H1 (cell line): ENCODE data around the gene EHD4. TPM values are rescaled to one million over a fixed set of nuclear protein-coding genes. Genes with fewer than 3 reads are reported as not detected.

ENCODE experiments used
- CTCF ChIA-PET: fragments of 300-600 bp; sonication (Branson Sonifier 250); formaldehyde crosslinking; loops from one replicate; lab custom pipeline; 2021; ENCODE audit not compliant: partially characterized antibody; lab: Charles Lee
- POLR2A ChIA-PET: fragments of 300-600 bp; sonication (Branson Sonifier 250); formaldehyde crosslinking; loops from one replicate; lab custom pipeline; 2021; ENCODE audit warnings: inconsistent platforms; ENCODE audit not compliant: partially characterized antibody; lab: Charles Lee
- DNase-seq, 2 experiments: peaks; one replicate each; pipeline versions ENCODE4 v3.0.0 to v3.0.0-alpha.2; 2010 to 2022; ENCODE audit warnings: low spot score in 2 of 2, low read depth in 1 of 2, mixed read lengths in 1 of 2
- FAIRE-seq: peaks from 2 replicates; lab custom pipeline; 2011; peaks lifted over from hg19 to GRCh38; lab: Jason Lieb, UNC
- H2AFZ ChIP-seq: 2 replicates; pipeline ENCODE4 v1.8.1; 2012; ENCODE audit warnings: low read length, inconsistent platforms
- H2AK5ac ChIP-seq: 2 replicates; pipeline ENCODE4 v1.6.1; 2013; ENCODE audit warnings: low read depth, low read length
- H2BK120ac ChIP-seq: replicated peaks from 2 replicates; pipeline ENCODE3; 2013; ENCODE audit warnings: low read depth, low read length, inconsistent platforms
- H2BK12ac ChIP-seq: 2 replicates; pipeline ENCODE4 v1.6.1; 2013; ENCODE audit warnings: low read depth, low read length
- H2BK15ac ChIP-seq: 2 replicates; pipeline ENCODE4 v1.6.1; 2013; ENCODE audit warnings: low read length
- H2BK20ac ChIP-seq: 2 replicates; pipeline ENCODE4 v1.6.1; 2013; ENCODE audit warnings: low read length
- H2BK5ac ChIP-seq: 2 replicates; pipeline ENCODE4 v1.6.1; 2013; ENCODE audit warnings: low read depth, low read length
- H3K14ac ChIP-seq: 2 replicates; pipeline ENCODE4 v1.6.1; 2013; ENCODE audit warnings: inconsistent platforms; ENCODE audit not compliant: insufficient read length
- H3K18ac ChIP-seq: 2 replicates; pipeline ENCODE4 v1.6.1; 2013; ENCODE audit warnings: low read length; ENCODE audit errors: extremely low read depth
- H3K23ac ChIP-seq: 2 replicates; pipeline ENCODE4 v1.6.1; 2013; ENCODE audit warnings: inconsistent platforms; ENCODE audit not compliant: insufficient read length
- H3K23me2 ChIP-seq: 2 replicates; pipeline ENCODE4 v1.6.1; 2013; ENCODE audit warnings: low read depth, low read length
- H3K27ac ChIP-seq: 2 replicates; pipeline ENCODE4 v1.6.1; 2011; ENCODE audit warnings: low read depth, low read length, inconsistent platforms
- H3K27me3 ChIP-seq, 4 experiments: replicated peaks in 1 of 4; 1 replicate in 1 of 4; 2 replicates in 3 of 4; pipeline versions ENCODE4 v1.6.1 to v1.8.1; 2011 to 2013; ENCODE audit warnings: low read length in 3 of 4, mild to moderate bottlenecking in 3 of 4, inconsistent platforms in 2 of 4, mixed read lengths in 2 of 4, moderate library complexity in 1 of 4; ENCODE audit not compliant: control insufficient read depth in 3 of 4, insufficient read depth in 3 of 4; ENCODE audit errors: extremely low read depth in 1 of 4
- H3K36me3 ChIP-seq, 4 experiments: 2 replicates each; pipeline versions ENCODE4 v1.6.1 to v1.8.1; 2011 to 2013; ENCODE audit warnings: mild to moderate bottlenecking in 4 of 4, low read length in 3 of 4, moderate library complexity in 2 of 4, control low read depth in 1 of 4, inconsistent platforms in 1 of 4; ENCODE audit not compliant: insufficient read depth in 4 of 4, control insufficient read depth in 2 of 4
- H3K4ac ChIP-seq: replicated peaks from 2 replicates; pipeline ENCODE3; 2013; ENCODE audit warnings: low read length, low read depth, mixed read lengths, inconsistent platforms; ENCODE audit not compliant: insufficient read length
- H3K4me1 ChIP-seq, 4 experiments: replicated peaks in 1 of 4; 1 replicate in 1 of 4; 2 replicates in 3 of 4; pipeline versions ENCODE4 v1.6.1 to v1.8.1; 2011 to 2013; ENCODE audit warnings: low read length in 3 of 4, inconsistent platforms in 2 of 4, mixed read lengths in 1 of 4; ENCODE audit not compliant: insufficient read depth in 4 of 4, control insufficient read depth in 3 of 4
- H3K4me2 ChIP-seq, 2 experiments: 2 replicates each; pipeline versions ENCODE4 v1.6.1 to v1.8.1; 2011 to 2013; ENCODE audit warnings: low read depth in 2 of 2, low read length in 2 of 2, control low read depth in 1 of 2, inconsistent platforms in 1 of 2, mild to moderate bottlenecking in 1 of 2; ENCODE audit not compliant: insufficient read depth in 1 of 2
- H3K4me3 ChIP-seq, 4 experiments: fragments of 200-600, 300-600 bp in 1 of 4; sonication (generic), shearing (Covaris generic), sonication (Bioruptor Twin) in 1 of 4; 2 replicates each; pipeline versions ENCODE4 v1.5.1 to v1.8.1; 2011 to 2016; ENCODE audit warnings: low read length in 4 of 4, low read depth in 3 of 4, control low read depth in 2 of 4, inconsistent platforms in 2 of 4, mild to moderate bottlenecking in 2 of 4, mixed read lengths in 1 of 4, moderate library complexity in 1 of 4; ENCODE audit not compliant: insufficient read depth in 2 of 4; ENCODE audit errors: extremely low read depth in 1 of 4
- H3K56ac ChIP-seq: replicated peaks from 2 replicates; pipeline ENCODE3; 2013; ENCODE audit warnings: low read depth, mild to moderate bottlenecking, mixed read lengths, low read length, inconsistent platforms; ENCODE audit not compliant: insufficient read length
- H3K79me1 ChIP-seq: 2 replicates; pipeline ENCODE4 v1.6.1; 2013; ENCODE audit warnings: low read depth, low read length, control low read depth
- H3K79me2 ChIP-seq, 2 experiments: 2 replicates each; pipeline versions ENCODE4 v1.6.1 to v1.8.1; 2012 to 2013; ENCODE audit warnings: low read length in 2 of 2, mild to moderate bottlenecking in 2 of 2, inconsistent platforms in 1 of 2; ENCODE audit not compliant: insufficient read depth in 2 of 2, control insufficient read depth in 1 of 2
- H3K9ac ChIP-seq, 4 experiments: replicated peaks in 1 of 4; 1 replicate in 1 of 4; 2 replicates in 3 of 4; pipeline versions ENCODE4 v1.6.1 to v1.8.1; 2011 to 2013; ENCODE audit warnings: low read depth in 3 of 4, low read length in 3 of 4, control low read depth in 2 of 4, mild to moderate bottlenecking in 2 of 4, moderate library complexity in 2 of 4, inconsistent platforms in 1 of 4; ENCODE audit errors: extremely low read depth in 1 of 4
- H3K9me3 ChIP-seq, 2 experiments: 2 replicates each; pipeline versions ENCODE4 v1.6.1 to v1.8.1; 2012 to 2013; ENCODE audit warnings: mild to moderate bottlenecking in 2 of 2, moderate library complexity in 2 of 2, control low read depth in 1 of 2, inconsistent platforms in 1 of 2, low read depth in 1 of 2, low read length in 1 of 2, mixed read lengths in 1 of 2; ENCODE audit not compliant: insufficient read depth in 2 of 2
- H4K20me1 ChIP-seq, 2 experiments: replicated peaks in 1 of 2; 2 replicates each; pipeline versions ENCODE3 to v1.8.1; 2011 to 2013; ENCODE audit warnings: inconsistent platforms in 2 of 2, low read length in 2 of 2, mild to moderate bottlenecking in 1 of 2; ENCODE audit not compliant: insufficient read depth in 2 of 2, control insufficient read depth in 1 of 2
- H4K5ac ChIP-seq: 2 replicates; pipeline ENCODE4 v1.6.1; 2013; ENCODE audit warnings: low read length, low read depth, mixed read lengths, inconsistent platforms; ENCODE audit not compliant: insufficient read length
- H4K8ac ChIP-seq: 2 replicates; pipeline ENCODE4 v1.8.0; 2013; ENCODE audit warnings: mild to moderate bottlenecking, moderate library complexity, low read length, inconsistent platforms; ENCODE audit not compliant: insufficient read depth; ENCODE audit errors: extremely low read depth
- H4K91ac ChIP-seq: replicated peaks from 2 replicates; pipeline ENCODE3; 2013; ENCODE audit warnings: low read length, mixed read lengths, inconsistent platforms; ENCODE audit not compliant: insufficient read length
- BCL11A ChIP-seq, 2 experiments: IDR thresholded peaks; one replicate each; pipeline ENCODE4 v1.6.1; 2011; ENCODE audit warnings: low read depth in 2 of 2, low read length in 2 of 2, mild to moderate bottlenecking in 2 of 2
- CHD1 ChIP-seq: IDR thresholded peaks from 2 replicates; pipeline ENCODE4 v1.6.1; 2012; ENCODE audit warnings: low read depth, low read length, improper control_type of control experiment
- EP300 ChIP-seq, 2 experiments: IDR thresholded peaks; 1 replicate in 1 of 2; 2 replicates in 1 of 2; pipeline ENCODE4 v1.6.1; 2011 to 2012; ENCODE audit warnings: low read depth in 2 of 2, low read length in 2 of 2, mild to moderate bottlenecking in 2 of 2, borderline replicate concordance in 1 of 2, inconsistent platforms in 1 of 2, moderate library complexity in 1 of 2
- HDAC6 ChIP-seq: IDR thresholded peaks from one replicate; pipeline ENCODE4 v1.7.1; 2012; ENCODE audit warnings: low read depth, mild to moderate bottlenecking, inconsistent platforms, low read length, moderate library complexity
- JUND ChIP-seq: IDR thresholded peaks from 2 replicates; pipeline ENCODE4 v1.6.1; 2011; ENCODE audit warnings: mild to moderate bottlenecking, improper control_type of control experiment, low read length
- SIN3A ChIP-seq, 2 experiments: IDR thresholded peaks in 1 of 2; conservative IDR thresholded peaks in 1 of 2; 2 replicates each; pipeline ENCODE4 v1.6.1; 2011 to 2012; ENCODE audit warnings: low read length in 2 of 2, improper control_type of control experiment in 1 of 2, low read depth in 1 of 2, mild to moderate bottlenecking in 1 of 2
- SP2 ChIP-seq: IDR thresholded peaks from 2 replicates; pipeline ENCODE4 v1.6.1; 2012; ENCODE audit warnings: mild to moderate bottlenecking, low read length, inconsistent platforms
- TBP ChIP-seq: IDR thresholded peaks from 2 replicates; pipeline ENCODE4 v1.6.1; 2011; ENCODE audit warnings: low read depth, low read length, improper control_type of control experiment
- TEAD4 ChIP-seq: IDR thresholded peaks from 2 replicates; pipeline ENCODE4 v1.6.1; 2012; ENCODE audit warnings: low read depth, low read length, inconsistent platforms, mixed read lengths
- WGBS, 2 experiments: shearing (Covaris generic) in 1 of 2; methylation state at CpG; one replicate each; pipeline versions ENCODE4 v1.1.6 to v1.1.7; 2013 to 2015; ENCODE audit warnings: low lambda C conversion rate in 2 of 2, mixed read lengths in 2 of 2, inconsistent platforms in 1 of 2, low coverage in 1 of 2, missing lambda C conversion rate in 1 of 2; ENCODE audit not compliant: insufficient replicate concordance in 2 of 2, insufficient coverage in 1 of 2, insufficient read length in 1 of 2; ENCODE audit errors: extremely low coverage in 1 of 2, missing lambda C conversion rate in 1 of 2; 5-methylcytosine and 5-hydroxymethylcytosine counted together
- polyA plus RNA-seq, 7 experiments: library from polyadenylated mRNA; depleted of rRNA in 3 of 7; stranded (reverse) in 5 of 7; unstranded in 2 of 7; fragments of >200 nt in 5 of 7; fragments of 200-250 nt in 2 of 7; gene quantifications; 1 replicate in 5 of 7; 2 replicates in 1 of 7; 4 replicates in 1 of 7; pipeline versions ENCODE4 v1.2.1 to v1.2.3, GENCODE V29; 2011 to 2013; ENCODE audit warnings: missing spikeins in 2 of 7, mixed read lengths in 2 of 7
- total RNA-seq: library from RNA; stranded (reverse); fragmentation: NEBNext Ultra II Directional; extraction: Animal tissue kit (Norgen Biotek cat#: 25700); gene quantifications from 2 replicates; pipeline ENCODE4 v1.2.1, GENCODE V29; 2021
- TF ChIP-seq, protein P1 (sequence below), 3 experiments: IDR thresholded peaks; 1 replicate in 2 of 3; 2 replicates in 1 of 3; pipeline versions ENCODE4 v1.5.1 to v1.6.1; 2011; ENCODE audit warnings: low read length in 3 of 3, mild to moderate bottlenecking in 3 of 3, inconsistent platforms in 2 of 3, low read depth in 1 of 3, moderate library complexity in 1 of 3; ENCODE audit not compliant: insufficient read depth in 1 of 3; ENCODE audit errors: control extremely low read depth in 1 of 3

The EHD4 gene
- total and polyA plus RNA-seq, 2 of the 8 experiments (the other 6 are each of a cell fraction or from before 2014, with no cell fraction given): 17.5 to 24.5 TPM

DNA sequence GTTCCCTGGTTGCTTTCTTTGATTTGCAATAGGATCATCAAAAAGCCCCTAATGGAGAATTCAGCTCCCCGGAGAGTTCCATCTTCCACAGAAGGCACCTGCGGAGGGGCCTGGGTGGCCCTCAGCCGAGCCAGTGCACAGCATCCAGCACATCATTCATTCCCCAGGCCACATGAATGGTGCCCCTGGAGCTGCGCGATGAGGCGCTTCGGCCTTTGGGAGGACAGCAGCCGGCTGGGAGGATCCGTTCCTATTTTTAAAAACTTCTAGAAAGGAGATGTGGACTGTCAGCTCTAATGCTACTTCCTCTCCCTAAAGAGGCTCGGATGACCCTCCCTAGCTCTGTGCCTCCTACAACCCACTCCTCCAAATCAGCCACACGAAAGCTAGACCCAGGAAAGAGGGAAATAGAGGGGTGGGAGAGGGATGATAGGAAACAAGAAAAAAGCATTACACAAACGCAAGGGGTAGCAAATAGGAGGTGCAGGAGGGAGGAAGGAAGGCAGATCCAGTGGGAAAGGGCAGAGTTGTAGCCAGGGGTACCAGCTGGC, 20.3 kb downstream of the EHD4 start:
- no peak overlapping the region for H2BK120ac ChIP-seq
- H2BK15ac ChIP-seq: no peak overlapping the region
- no peak overlapping the region for H2BK20ac ChIP-seq
- FAIRE-seq: no peak
- H3K27ac ChIP-seq: no peak overlapping the region
- H3K56ac ChIP-seq: no peak overlapping the region
- H3K4me2 ChIP-seq: no peak overlapping the region
- no peak overlapping the region for H4K91ac ChIP-seq
- H4K5ac ChIP-seq: no peak overlapping the region
- POLR2A ChIA-PET: interaction anchor here (1.2 to 1.3 kb wide), 2 partner anchors 19 to 388 kb away, joined by 3 read pairs; no protein-coding TSS in a partner anchor
- H3K23me2 ChIP-seq: no peaks in the 10 kb centered on the region
- no peak overlapping the region for H3K9ac ChIP-seq
- no peak overlapping the region for H3K4me3 ChIP-seq
- no peak for DNase-seq
- peaks cover 0 to 20% of the 10 kb centered on the region in 2 experiments; a peak in 1 of 4 replicates for H3K79me2 ChIP-seq
- CTCF ChIA-PET: interaction anchor here (0.5 to 2.0 kb wide), 5 partner anchors 11 to 419 kb away, joined by 3 to 7 read pairs (median 4); no protein-coding TSS in a partner anchor
- H2AFZ ChIP-seq: no peak overlapping the region
- 86% methylated on average over 10 of the region's 12 CpGs; no CpG with 5 or more reads in 1 of the 2 experiments for WGBS, 2 experiments
- no peak overlapping the region for H2BK12ac ChIP-seq
- no peak overlapping the region for H2AK5ac ChIP-seq
- no peak overlapping the region for H3K23ac ChIP-seq
- H3K9me3 ChIP-seq: no peaks in the 10 kb centered on the region
- no peak overlapping the region for H4K8ac ChIP-seq
- no peak overlapping the region for H2BK5ac ChIP-seq
- H3K4ac ChIP-seq: no peak overlapping the region
- no peak overlapping the region for H3K14ac ChIP-seq
- peaks cover 2 to 12% of the 10 kb centered on the region in 2 experiments for H4K20me1 ChIP-seq
- H3K18ac ChIP-seq: no peak overlapping the region
- peaks cover 9% of the 10 kb centered on the region; the same call in 1 of the 2 replicates for H3K79me1 ChIP-seq
- H3K36me3 ChIP-seq: peaks cover 4 to 23% (median 15%) of the 10 kb centered on the region in 4 experiments; a peak in 5 of 8 replicates
- H3K4me1 ChIP-seq: peaks cover 2 to 4% (median 3%) of the 10 kb centered on the region in 4 experiments; a peak in 6 of 7 replicates
- H3K27me3 ChIP-seq: no peaks in the 10 kb centered on the region
- TF ChIP-seq TEAD4 (no peak), SIN3A (conservative IDR thresholded peaks at IDR 0.05 in 1 of 2, IDR thresholded peaks at IDR 0.05 in 1 of 2; ENCODE audit: low read depth in 1 of 2, low read length in 2 of 2) (no peak), EP300 (IDR thresholded peaks at IDR 0.05; ENCODE audit: borderline replicate concordance in 1 of 2, low read depth in 2 of 2, low read length in 2 of 2) (no peak), SP2 (no peak), CHD1 (no peak), HDAC6 (no peak), BCL11A (IDR thresholded peaks at IDR 0.05; ENCODE audit: low read depth in 2 of 2, low read length in 2 of 2) (no peak), JUND (no peak), TBP (no peak)
- TF ChIP-seq, protein P1, sequence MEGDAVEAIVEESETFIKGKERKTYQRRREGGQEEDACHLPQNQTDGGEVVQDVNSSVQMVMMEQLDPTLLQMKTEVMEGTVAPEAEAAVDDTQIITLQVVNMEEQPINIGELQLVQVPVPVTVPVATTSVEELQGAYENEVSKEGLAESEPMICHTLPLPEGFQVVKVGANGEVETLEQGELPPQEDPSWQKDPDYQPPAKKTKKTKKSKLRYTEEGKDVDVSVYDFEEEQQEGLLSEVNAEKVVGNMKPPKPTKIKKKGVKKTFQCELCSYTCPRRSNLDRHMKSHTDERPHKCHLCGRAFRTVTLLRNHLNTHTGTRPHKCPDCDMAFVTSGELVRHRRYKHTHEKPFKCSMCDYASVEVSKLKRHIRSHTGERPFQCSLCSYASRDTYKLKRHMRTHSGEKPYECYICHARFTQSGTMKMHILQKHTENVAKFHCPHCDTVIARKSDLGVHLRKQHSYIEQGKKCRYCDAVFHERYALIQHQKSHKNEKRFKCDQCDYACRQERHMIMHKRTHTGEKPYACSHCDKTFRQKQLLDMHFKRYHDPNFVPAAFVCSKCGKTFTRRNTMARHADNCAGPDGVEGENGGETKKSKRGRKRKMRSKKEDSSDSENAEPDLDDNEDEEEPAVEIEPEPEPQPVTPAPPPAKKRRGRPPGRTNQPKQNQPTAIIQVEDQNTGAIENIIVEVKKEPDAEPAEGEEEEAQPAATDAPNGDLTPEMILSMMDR (IDR thresholded peaks at IDR 0.05; ENCODE audit: control extremely low read depth in 1 of 3, insufficient read depth in 1 of 3, low read depth in 1 of 3, low read length in 3 of 3): no peak
